SK-N-MC (cell line): ENCODE measurements around the gene RHBDF2.
"Not testable (repeated sequence)": the region's sequence is repeated elsewhere in the genome, so short reads cannot be mapped to it uniquely, and the experiment has no call there.

Experiments used
- DNase-seq: peaks from one replicate; pipeline ENCODE4 v3.0.0-alpha.2; 2011; ENCODE audit warnings: low read depth, low spot score
- H3K27ac ChIP-seq: fragments of 200-600 bp; sonication (generic); 2 replicates; pipeline ENCODE4 v1.5.1; 2016; ENCODE audit warnings: mixed run types
- H3K36me3 ChIP-seq: fragments of 200-600 bp; sonication (generic); 2 replicates; pipeline ENCODE4 v1.6.1; 2017; ENCODE audit warnings: antibody characterized with exemption, low read length, mixed read lengths; ENCODE audit not compliant: insufficient read depth
- H3K4me3 ChIP-seq: fragments of 200-600 bp; sonication (generic); 2 replicates; pipeline ENCODE4 v1.5.1; 2016
- H3K9ac ChIP-seq: fragments of 200-600 bp; sonication (generic); 2 replicates; pipeline ENCODE4 v1.8.0; 2017; ENCODE audit warnings: mixed run types, mixed read lengths; ENCODE audit not compliant: insufficient read length
- H3K9me3 ChIP-seq: fragments of 200-600 bp; sonication (generic); 2 replicates; pipeline ENCODE4 v1.6.1; 2017; ENCODE audit warnings: low read depth, mild to moderate bottlenecking, antibody characterized with exemption, low read length, moderate library complexity, mixed read lengths
- EZH2 ChIP-seq: fragments of 200-600 bp; sonication (generic); IDR thresholded peaks from one replicate; pipeline ENCODE4 v1.6.1; 2017; ENCODE audit warnings: antibody characterized with exemption
- FOXP2 ChIP-seq: optimal IDR thresholded peaks from 2 replicates; pipeline ENCODE3; 2011; ENCODE audit warnings: mild to moderate bottlenecking, moderate library complexity; ENCODE audit not compliant: insufficient read depth; ENCODE audit errors: extremely low read length, control extremely low read depth
- POLR2AphosphoS5 ChIP-seq: IDR thresholded peaks from 2 replicates; pipeline ENCODE4 v1.6.1; 2012; ENCODE audit warnings: mild to moderate bottlenecking, low read depth, low read length, borderline replicate concordance

Gene RHBDF2

GRCh38 chr17:76527430-76528111 lies 26.3 kb upstream of the RHBDF2 start:
- TF ChIP-seq EZH2 (no peak), POLR2AphosphoS5 (no peak), FOXP2 (no peak)
- Histone ChIP-seq H3K4me3 (no peak overlapping the region), H3K27ac (no peak overlapping the region), H3K36me3 (no peaks in the 10 kb centered on the region), H3K9me3 (no peaks in the 10 kb centered on the region), H3K9ac (no peak overlapping the region)
- DNase-seq, result no peak

- H3K4me3 ChIP-seq, H3K9ac ChIP-seq, H3K9me3 ChIP-seq, H3K36me3 ChIP-seq, DNase-seq, H3K27ac ChIP-seq: not testable (repeated sequence)
Observed at GRCh38 chr17:76527016-76527415, 25.8 kb upstream of the RHBDF2 start.

GRCh38 chr17:76525513-76525833 lies 24.2 kb upstream of the RHBDF2 start:
- not testable (repeated sequence) for H3K36me3 ChIP-seq, DNase-seq, H3K9ac ChIP-seq, H3K27ac ChIP-seq, H3K9me3 ChIP-seq, H3K4me3 ChIP-seq

GRCh38 chr17:76524598-76525512 lies 23.6 kb upstream of the RHBDF2 start:
- no peak overlapping the region for H3K27ac ChIP-seq
- H3K36me3 ChIP-seq, result no peaks in the 10 kb centered on the region
- no peak for DNase-seq
- H3K9ac ChIP-seq, result no peak overlapping the region
- H3K4me3 ChIP-seq, result no peak overlapping the region
- no peak for TF ChIP-seq EZH2
- TF ChIP-seq POLR2AphosphoS5, result no peak
- no peak for TF ChIP-seq FOXP2
- H3K9me3 ChIP-seq, result no peaks in the 10 kb centered on the region

- Histone ChIP-seq H3K4me3 (peak overlapping the region; percentile 40; the same call in 1 of the 2 replicates), H3K27ac (no peak overlapping the region), H3K36me3 (no peaks in the 10 kb centered on the region), H3K9me3 (no peaks in the 10 kb centered on the region), H3K9ac (no peak overlapping the region)
- no peak for DNase-seq
- TF ChIP-seq POLR2AphosphoS5 (no peak), EZH2 (no peak), FOXP2 (no peak)
Observed at GRCh38 chr17:76523084-76524037, 22.1 kb upstream of the RHBDF2 start.

GRCh38 chr17:76521683-76522082 lies 20.5 kb upstream of the RHBDF2 start:
- H3K9me3 ChIP-seq, H3K27ac ChIP-seq, DNase-seq, H3K4me3 ChIP-seq, H3K9ac ChIP-seq, H3K36me3 ChIP-seq: not testable (repeated sequence)

- Histone ChIP-seq H3K9me3 (no peaks in the 10 kb centered on the region), H3K9ac (no peak overlapping the region), H3K36me3 (no peaks in the 10 kb centered on the region), H3K4me3 (no peak overlapping the region), H3K27ac (no peak overlapping the region)
- TF ChIP-seq FOXP2 (no peak), EZH2 (no peak)
- no peak for DNase-seq
Observed at GRCh38 chr17:76521262-76521661, 20.0 kb upstream of the RHBDF2 start.

GRCh38 chr17:76519048-76519966 lies 18.1 kb upstream of the RHBDF2 start:
- TF ChIP-seq EZH2 (no peak), FOXP2 (no peak), POLR2AphosphoS5 (no peak)
- H3K4me3 ChIP-seq, result no peak overlapping the region
- no peak overlapping the region for H3K27ac ChIP-seq
- H3K36me3 ChIP-seq, result no peaks in the 10 kb centered on the region
- no peaks in the 10 kb centered on the region for H3K9me3 ChIP-seq
- no peak overlapping the region for H3K9ac ChIP-seq
- DNase-seq, result no peak
